ENCODE data around the gene NFE2L1.

DNA sequence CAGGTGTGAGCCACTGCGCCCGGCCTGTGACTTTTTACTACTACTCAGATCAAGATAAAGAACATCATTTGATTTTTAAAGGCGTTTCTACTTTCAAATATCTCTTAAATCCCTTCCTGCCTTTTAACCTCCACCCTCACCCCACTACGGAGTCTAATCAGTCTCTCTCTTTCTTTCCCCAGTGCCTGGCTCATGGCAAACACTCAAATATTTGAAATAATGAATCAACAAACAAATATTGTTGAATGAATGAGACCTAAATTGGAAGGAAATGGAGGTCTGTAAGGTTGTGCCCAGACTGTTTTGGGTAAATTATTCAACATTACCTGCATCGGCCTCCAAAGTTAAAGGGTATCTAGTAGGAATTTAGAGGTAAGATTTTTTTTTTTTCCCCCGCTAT lies 25.3 kb upstream of the NFE2L1 start:
- TF ChIP-seq, protein P1, sequence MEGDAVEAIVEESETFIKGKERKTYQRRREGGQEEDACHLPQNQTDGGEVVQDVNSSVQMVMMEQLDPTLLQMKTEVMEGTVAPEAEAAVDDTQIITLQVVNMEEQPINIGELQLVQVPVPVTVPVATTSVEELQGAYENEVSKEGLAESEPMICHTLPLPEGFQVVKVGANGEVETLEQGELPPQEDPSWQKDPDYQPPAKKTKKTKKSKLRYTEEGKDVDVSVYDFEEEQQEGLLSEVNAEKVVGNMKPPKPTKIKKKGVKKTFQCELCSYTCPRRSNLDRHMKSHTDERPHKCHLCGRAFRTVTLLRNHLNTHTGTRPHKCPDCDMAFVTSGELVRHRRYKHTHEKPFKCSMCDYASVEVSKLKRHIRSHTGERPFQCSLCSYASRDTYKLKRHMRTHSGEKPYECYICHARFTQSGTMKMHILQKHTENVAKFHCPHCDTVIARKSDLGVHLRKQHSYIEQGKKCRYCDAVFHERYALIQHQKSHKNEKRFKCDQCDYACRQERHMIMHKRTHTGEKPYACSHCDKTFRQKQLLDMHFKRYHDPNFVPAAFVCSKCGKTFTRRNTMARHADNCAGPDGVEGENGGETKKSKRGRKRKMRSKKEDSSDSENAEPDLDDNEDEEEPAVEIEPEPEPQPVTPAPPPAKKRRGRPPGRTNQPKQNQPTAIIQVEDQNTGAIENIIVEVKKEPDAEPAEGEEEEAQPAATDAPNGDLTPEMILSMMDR (IDR thresholded peaks at IDR 0.05): no peak
- TF ChIP-seq POLR2A (IDR thresholded peaks at IDR 0.05): no peak

Data from thyroid gland (tissue), 4 donors.